KMS-11 (cell line): Measurements from ENCODE around the gene CEND1.

ENCODE experiments used
- H2AFZ ChIP-seq: fragments of 200-600 bp; sonication (generic); 2 replicates; pipeline ENCODE4 v1.6.1; 2016; ENCODE audit warnings: antibody characterized with exemption, mixed run types, low read depth
- H3K27ac ChIP-seq: fragments of 200-600 bp; sonication (generic); 2 replicates; pipeline ENCODE4 v1.6.1; 2016; ENCODE audit warnings: mild to moderate bottlenecking, mixed run types
- H3K27me3 ChIP-seq: fragments of 200-600 bp; sonication (generic); 2 replicates; pipeline ENCODE4 v1.6.1; 2017; ENCODE audit warnings: mild to moderate bottlenecking, low read depth, mixed run types, moderate library complexity; ENCODE audit not compliant: insufficient read depth
- H3K36me3 ChIP-seq: fragments of 200-600 bp; sonication (generic); 2 replicates; pipeline ENCODE4 v1.6.1; 2017; ENCODE audit warnings: mild to moderate bottlenecking, mixed run types; ENCODE audit not compliant: insufficient read depth
- H3K4me1 ChIP-seq: fragments of 200-600 bp; sonication (generic); 2 replicates; pipeline ENCODE4 v1.6.1; 2016; ENCODE audit warnings: mild to moderate bottlenecking, low read depth, mixed run types; ENCODE audit not compliant: poor library complexity, severe bottlenecking
- H3K4me2 ChIP-seq: fragments of 200-600 bp; sonication (generic); 2 replicates; pipeline ENCODE4 v1.7.0; 2016; ENCODE audit warnings: mild to moderate bottlenecking, mixed run types
- H3K4me3 ChIP-seq: fragments of 200-600 bp; sonication (generic); IDR thresholded peaks from 2 replicates; pipeline ENCODE4 v1.6.1; 2017; ENCODE audit warnings: low read depth, low read length, mixed read lengths; ENCODE audit not compliant: insufficient read depth
- H3K79me2 ChIP-seq: fragments of 200-600 bp; sonication (generic); 2 replicates; pipeline ENCODE4 v1.6.1; 2016; ENCODE audit warnings: low read depth, mixed run types; ENCODE audit not compliant: insufficient read depth
- H3K9ac ChIP-seq: fragments of 200-600 bp; sonication (generic); 2 replicates; pipeline ENCODE4 v1.6.1; 2016; ENCODE audit warnings: mild to moderate bottlenecking, mixed run types
- H4K20me1 ChIP-seq: fragments of 200-600 bp; sonication (generic); 2 replicates; pipeline ENCODE4 v1.6.1; 2016; ENCODE audit warnings: mild to moderate bottlenecking, mixed run types; ENCODE audit not compliant: insufficient read depth
- TF ChIP-seq, protein P1 (sequence below): fragments of 200-600 bp; sonication (generic); conservative IDR thresholded peaks from 2 replicates; pipeline ENCODE4 v1.6.1; 2017; ENCODE audit warnings: low read depth, mild to moderate bottlenecking, antibody characterized with exemption, low read length, moderate library complexity, mixed read lengths

CEND1 gene

DNA sequence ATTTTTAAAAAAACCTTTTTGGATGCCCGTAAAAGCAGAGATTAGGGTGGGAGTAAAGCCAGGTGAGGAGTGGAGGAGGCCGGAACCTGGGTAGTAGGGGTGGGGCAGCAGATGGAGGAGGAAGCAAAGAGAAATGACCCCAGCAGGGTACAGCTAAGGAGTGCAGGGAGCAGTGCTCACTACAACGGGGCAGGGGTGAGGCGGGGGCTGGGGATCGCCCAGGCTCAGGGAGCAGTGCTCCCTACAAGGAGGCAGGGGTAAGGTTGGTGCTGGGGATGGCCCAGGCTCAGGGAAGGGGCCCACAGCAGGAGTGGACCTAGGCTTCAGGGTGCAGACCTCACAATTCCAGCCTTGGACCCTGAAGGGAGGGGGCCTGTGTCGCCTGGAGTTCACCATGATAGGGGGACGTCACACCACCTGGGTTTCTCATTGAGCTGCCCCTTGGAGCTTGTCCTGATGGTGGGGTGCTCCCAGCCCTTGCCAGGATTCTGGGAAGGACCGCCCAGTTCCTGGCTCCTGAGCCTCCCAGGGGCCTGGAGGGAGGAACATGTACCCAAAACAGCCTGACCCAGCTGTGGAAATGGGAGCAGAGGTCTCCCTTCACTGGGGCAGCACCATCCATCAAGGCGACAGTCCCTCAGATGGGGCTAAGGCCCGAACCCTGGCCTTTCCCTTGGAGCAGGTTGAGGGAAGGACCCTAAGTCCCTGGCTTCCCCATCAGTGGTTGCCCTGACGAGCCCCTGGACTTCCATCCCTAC is 26.0 kb upstream of the CEND1 start:
- TF ChIP-seq, protein P1, sequence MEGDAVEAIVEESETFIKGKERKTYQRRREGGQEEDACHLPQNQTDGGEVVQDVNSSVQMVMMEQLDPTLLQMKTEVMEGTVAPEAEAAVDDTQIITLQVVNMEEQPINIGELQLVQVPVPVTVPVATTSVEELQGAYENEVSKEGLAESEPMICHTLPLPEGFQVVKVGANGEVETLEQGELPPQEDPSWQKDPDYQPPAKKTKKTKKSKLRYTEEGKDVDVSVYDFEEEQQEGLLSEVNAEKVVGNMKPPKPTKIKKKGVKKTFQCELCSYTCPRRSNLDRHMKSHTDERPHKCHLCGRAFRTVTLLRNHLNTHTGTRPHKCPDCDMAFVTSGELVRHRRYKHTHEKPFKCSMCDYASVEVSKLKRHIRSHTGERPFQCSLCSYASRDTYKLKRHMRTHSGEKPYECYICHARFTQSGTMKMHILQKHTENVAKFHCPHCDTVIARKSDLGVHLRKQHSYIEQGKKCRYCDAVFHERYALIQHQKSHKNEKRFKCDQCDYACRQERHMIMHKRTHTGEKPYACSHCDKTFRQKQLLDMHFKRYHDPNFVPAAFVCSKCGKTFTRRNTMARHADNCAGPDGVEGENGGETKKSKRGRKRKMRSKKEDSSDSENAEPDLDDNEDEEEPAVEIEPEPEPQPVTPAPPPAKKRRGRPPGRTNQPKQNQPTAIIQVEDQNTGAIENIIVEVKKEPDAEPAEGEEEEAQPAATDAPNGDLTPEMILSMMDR = no peak
- Histone ChIP-seq H3K27me3 (no peaks in the 10 kb centered on the region), H3K4me3 (no peak overlapping the region), H3K4me1 (peaks cover 17% of the 10 kb centered on the region), H2AFZ (no peak overlapping the region), H3K9ac (no peak overlapping the region), H3K79me2 (peaks cover 13% of the 10 kb centered on the region), H4K20me1 (no peaks in the 10 kb centered on the region), H3K4me2 (no peak overlapping the region), H3K36me3 (peaks cover 6% of the 10 kb centered on the region; the same call in 1 of the 2 replicates), H3K27ac (no peak overlapping the region)

DNA sequence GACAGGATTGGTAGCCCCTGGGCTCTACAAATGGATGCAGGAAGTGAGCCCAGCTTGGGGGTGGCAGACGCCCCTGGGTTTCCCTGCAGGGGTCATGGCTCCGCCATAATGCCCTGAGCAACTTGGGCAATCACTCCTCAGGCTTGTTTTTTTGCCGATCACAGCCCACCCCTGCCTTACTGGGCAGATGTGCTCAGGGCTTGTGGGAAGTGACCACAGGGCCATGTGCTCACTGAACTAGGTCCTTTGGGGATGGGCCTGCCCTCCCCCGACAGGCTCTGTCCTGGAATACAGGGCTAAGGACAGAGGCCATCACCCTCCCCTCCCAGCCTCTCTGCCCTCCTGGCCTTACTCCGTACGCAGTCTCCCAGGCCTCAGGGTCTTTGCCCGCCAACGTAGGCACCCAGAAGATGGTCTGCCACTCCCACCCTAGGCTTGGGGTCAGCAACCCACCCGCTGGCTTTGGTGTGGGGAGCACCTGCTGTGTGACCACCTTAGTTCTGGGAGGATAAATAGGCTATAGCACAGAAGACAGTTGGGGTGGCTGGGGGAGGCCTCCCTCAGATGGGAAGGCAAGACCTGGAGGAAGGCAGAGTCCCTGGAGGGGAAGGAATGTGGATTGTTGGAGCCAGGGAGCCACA is 23.7 kb upstream of the CEND1 start:
- Histone ChIP-seq H3K27ac (no peak overlapping the region), H4K20me1 (no peaks in the 10 kb centered on the region), H3K36me3 (peaks cover 6% of the 10 kb centered on the region; the same call in 1 of the 2 replicates), H3K4me1 (peaks cover 13% of the 10 kb centered on the region), H2AFZ (no peak overlapping the region), H3K9ac (no peak overlapping the region), H3K79me2 (peaks cover 32% of the 10 kb centered on the region), H3K27me3 (no peaks in the 10 kb centered on the region), H3K4me2 (no peak overlapping the region), H3K4me3 (no peak overlapping the region)
- TF ChIP-seq, protein P1 = no peak

DNA sequence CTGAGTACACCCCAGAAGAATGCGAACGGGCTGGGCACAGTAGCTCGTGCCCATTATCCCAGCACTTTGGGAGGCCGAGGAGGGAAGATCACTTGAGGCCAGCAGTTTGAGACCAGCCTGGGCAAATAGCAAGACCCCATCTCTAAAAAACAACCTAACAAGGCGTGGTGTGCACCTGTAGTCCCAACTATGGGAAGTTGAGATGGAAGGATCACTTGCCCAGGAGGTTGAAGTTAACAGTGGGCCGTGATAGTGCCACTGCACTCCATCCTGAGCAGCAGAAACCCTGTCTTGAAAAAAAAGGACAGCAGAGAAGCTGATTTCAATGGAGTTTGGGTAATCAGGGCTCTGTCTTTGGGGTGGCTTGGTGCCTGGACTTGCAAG is 23.2 kb upstream of the CEND1 start:
- H3K27ac ChIP-seq = no peak overlapping the region
- no peak overlapping the region for H3K4me3 ChIP-seq
- no peak overlapping the region for H3K9ac ChIP-seq
- H3K36me3 ChIP-seq = peaks cover 6% of the 10 kb centered on the region; the same call in 1 of the 2 replicates
- peaks cover 37% of the 10 kb centered on the region for H3K79me2 ChIP-seq
- TF ChIP-seq, protein P1 = no peak
- no peak overlapping the region for H2AFZ ChIP-seq
- H3K4me1 ChIP-seq = peaks cover 18% of the 10 kb centered on the region
- H3K27me3 ChIP-seq = no peaks in the 10 kb centered on the region
- no peak overlapping the region for H3K4me2 ChIP-seq
- H4K20me1 ChIP-seq = no peaks in the 10 kb centered on the region

DNA sequence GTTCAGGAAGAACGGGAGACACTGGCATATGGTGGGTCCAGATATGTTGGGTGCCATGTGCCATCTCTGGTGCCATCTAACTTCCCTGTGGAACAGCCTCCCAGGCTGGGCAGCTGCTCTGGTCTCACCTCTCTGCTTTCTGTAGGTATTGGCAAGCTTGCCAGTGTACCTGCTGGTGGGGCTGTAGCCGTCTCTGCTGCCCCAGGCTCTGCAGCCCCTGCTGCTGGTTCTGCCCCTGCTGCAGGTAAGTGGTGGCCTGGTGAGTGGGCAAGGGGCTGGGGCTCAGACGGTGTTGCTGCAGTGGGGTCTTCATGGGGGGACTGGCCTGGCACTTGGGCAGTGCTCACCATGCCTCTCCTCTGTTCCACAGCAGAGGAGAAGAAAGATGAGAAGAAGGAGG is 22.5 kb upstream of the CEND1 start:
- Histone ChIP-seq H4K20me1 (no peaks in the 10 kb centered on the region), H3K27me3 (no peaks in the 10 kb centered on the region), H3K9ac (no peak overlapping the region), H3K4me3 (no peak overlapping the region), H3K4me1 (peaks cover 24% of the 10 kb centered on the region), H3K36me3 (peaks cover 6% of the 10 kb centered on the region; the same call in 1 of the 2 replicates), H3K27ac (no peak overlapping the region), H3K79me2 (peaks cover 44% of the 10 kb centered on the region), H3K4me2 (no peak overlapping the region), H2AFZ (no peak overlapping the region)
- TF ChIP-seq, protein P1 = no peak
